ENCODE data around the gene CLCNKB.

CLCNKB gene

GRCh38 chr1:16077406-16078245, 34.0 kb downstream of the CLCNKB start:
- DNase-seq, result no peak

GRCh38 chr1:16078925-16079656, 35.5 kb downstream of the CLCNKB start:
- peak; percentile 33 for DNase-seq

- DNase-seq, result no peak
These were observed 37.0 kb downstream of the CLCNKB start for GRCh38 chr1:16080422-16081150.

- DNase-seq, result no peak
These were observed 38.1 kb downstream of the CLCNKB start for GRCh38 chr1:16081636-16082035.

- peak; percentile 28 for DNase-seq
These were observed 38.9 kb downstream of the CLCNKB start for GRCh38 chr1:16082283-16083038.

GRCh38 chr1:16083486-16083885, 39.9 kb downstream of the CLCNKB start:
- DNase-seq, result no peak

- no peak for DNase-seq
These were observed 41.9 kb downstream of the CLCNKB start for GRCh38 chr1:16085522-16085921.

GRCh38 chr1:16087733-16088132, 44.2 kb downstream of the CLCNKB start:
- DNase-seq, result no peak

GRCh38 chr1:16088351-16088911, 44.8 kb downstream of the CLCNKB start:
- no peak for DNase-seq

GRCh38 chr1:16088996-16089395, 45.4 kb downstream of the CLCNKB start:
- DNase-seq, result no peak

- no peak for DNase-seq
These were observed 46.7 kb downstream of the CLCNKB start for GRCh38 chr1:16090076-16090826.

- DNase-seq, result peak; percentile 41
These were observed 47.7 kb downstream of the CLCNKB start for GRCh38 chr1:16091296-16091695.

GRCh38 chr1:16092097-16092922, 48.7 kb downstream of the CLCNKB start:
- no peak for DNase-seq

- no peak for DNase-seq
These were observed 49.4 kb downstream of the CLCNKB start for GRCh38 chr1:16092923-16093511.

- no peak for DNase-seq
These were observed 50.0 kb downstream of the CLCNKB start for GRCh38 chr1:16093611-16094010.

- DNase-seq, result no peak
These were observed 51.0 kb downstream of the CLCNKB start for GRCh38 chr1:16094453-16095158.

- no peak for DNase-seq
These were observed 51.9 kb downstream of the CLCNKB start for GRCh38 chr1:16095447-16095846.

- no peak for DNase-seq
These were observed 55.8 kb downstream of the CLCNKB start for GRCh38 chr1:16099412-16099811.

- DNase-seq, result no peak
These were observed 58.0 kb downstream of the CLCNKB start for GRCh38 chr1:16101623-16102022.

All from NCI-H2029 (cell line).